HG03565 (cell line): ENCODE results near the gene CAPN14.

Experiments used
- ATAC-seq: cut with Tn5 transposase; IDR thresholded peaks from one replicate; pipeline ENCODE4 v1.9.1; 2021; ENCODE audit warnings: mild to moderate bottlenecking, moderate library complexity; ENCODE audit not compliant: unreplicated experiment

CAPN14 gene

GRCh38 chr2:31142110-31142509 is 75.2 kb downstream of the CAPN14 start:
- no peak for ATAC-seq

DNA sequence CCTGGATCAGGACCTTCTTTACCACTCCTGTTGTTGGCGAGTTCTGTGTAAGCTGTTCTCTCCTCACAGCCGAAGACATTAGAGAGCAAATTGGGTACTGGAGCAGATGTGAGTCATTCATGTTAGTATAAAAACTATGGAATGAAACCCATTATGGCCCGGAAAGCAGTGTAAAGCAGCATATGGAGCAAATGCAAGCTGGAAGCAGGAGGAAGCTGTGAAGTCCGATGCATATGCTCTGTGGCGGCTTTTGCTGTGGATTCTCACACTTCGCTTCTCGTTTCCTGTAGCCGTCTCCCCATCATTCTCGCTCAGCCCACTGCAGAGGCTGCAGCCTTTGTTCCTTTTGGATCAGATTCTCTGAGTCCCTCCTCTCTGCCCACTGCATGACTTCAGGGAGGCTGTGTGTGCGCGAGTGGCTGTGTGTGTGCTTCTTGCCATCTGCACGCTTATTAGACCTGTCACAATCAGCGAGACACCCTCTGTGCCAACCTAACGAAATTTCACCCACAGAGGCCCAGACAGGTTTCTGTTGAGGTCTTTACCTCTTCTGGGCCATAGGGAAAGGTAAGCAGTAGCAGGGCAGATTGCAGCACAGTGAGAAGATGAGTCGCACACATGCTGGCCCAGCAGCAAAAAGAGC is 75.8 kb downstream of the CAPN14 start:
- no peak for ATAC-seq

GRCh38 chr2:31140151-31140550 is 77.2 kb downstream of the CAPN14 start:
- ATAC-seq: no peak

- no peak for ATAC-seq
These were observed 77.6 kb downstream of the CAPN14 start for GRCh38 chr2:31139671-31140070.

DNA sequence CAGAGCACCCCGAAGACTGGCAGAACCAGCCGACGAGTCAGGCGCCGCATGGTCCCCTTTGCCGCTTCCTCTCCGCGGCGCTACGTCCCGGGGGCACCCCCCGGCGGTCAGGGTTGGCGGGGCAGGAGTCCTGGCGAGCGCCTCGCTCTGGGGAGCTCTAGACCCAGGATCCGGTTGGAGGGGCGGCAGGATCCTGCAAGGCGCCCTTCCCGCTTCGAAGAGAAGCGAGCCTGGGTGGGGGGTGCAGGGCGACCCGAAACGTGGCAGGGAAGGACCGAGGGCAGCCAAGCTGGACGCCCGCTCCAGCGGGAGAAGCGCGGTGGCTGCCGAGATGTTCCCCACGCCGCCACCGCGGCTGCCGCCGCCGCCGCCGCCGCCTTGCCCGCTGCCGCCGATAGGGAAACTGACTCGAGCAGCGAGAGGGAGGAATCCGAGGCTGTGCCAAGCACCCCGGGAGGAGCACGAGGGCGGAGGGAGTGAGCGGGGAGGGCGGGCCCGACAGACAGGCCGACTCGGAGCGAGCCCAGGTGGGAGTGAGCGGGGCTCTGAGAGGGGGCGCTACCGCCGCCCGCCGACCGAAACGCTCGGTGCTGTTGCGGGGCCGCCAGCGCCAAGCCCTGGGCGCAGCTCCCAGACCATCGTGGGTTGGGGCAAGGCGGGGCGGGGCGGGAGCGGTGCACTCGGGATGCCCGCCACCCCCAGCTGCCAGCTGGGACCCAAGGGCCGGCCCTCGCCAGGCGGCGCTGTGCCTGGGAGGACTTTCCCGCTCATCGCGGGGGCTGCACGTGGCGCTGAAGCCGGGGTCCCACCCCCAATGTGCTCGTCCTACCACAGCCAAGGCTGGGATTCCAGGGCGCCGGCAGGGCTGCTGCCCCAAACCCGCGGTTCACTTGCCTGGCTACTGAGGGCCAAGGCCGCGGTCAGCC is 79.0 kb downstream of the CAPN14 start, which contains the start of gene GALNT14:
TSS of gene GALNT14 (minus strand) at position 404 of the 926 bp plus-strand sequence. CDS start at position 50, 354 bp downstream.
- ATAC-seq: no peak

DNA sequence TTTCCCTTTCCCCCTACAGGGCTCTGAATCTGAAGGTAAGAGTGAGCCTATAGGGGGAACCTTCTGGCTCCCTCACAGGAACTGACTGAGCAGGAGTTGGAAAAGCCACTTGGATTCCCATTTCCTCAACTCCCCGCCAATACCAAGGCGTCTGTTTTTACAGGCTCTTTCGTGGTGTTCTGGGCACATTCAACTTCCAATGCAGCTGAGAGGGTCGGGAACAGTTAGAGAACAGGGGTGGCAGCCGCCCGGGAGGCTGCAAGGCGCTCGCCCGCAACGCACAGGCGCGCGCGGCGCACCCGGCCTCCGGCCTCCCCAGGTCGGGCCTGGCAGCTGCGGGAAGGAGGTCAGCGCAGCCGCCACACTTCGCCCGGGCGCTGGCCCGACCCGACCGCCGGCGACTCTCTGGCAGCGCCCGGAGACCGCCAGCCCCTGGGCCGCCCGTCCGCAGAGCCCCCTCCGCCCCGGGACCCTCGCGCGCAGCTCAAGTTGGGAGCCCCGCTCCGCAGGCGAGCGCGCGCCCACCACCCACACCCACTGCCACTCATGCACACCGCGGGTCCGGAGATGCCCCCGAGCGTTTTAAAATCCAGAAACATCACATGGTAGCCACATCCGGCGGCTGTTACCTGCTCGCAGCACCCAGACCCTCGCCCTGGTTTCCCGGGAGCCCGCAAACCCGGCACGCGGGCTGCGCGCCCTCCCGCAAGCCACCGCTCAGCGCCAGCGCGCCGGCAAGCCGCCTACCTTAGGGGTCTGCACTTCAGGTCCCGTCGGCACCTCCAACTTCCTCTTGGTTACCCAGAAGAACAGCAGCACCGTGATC is 79.9 kb downstream of the CAPN14 start:
- ATAC-seq: no peak

DNA sequence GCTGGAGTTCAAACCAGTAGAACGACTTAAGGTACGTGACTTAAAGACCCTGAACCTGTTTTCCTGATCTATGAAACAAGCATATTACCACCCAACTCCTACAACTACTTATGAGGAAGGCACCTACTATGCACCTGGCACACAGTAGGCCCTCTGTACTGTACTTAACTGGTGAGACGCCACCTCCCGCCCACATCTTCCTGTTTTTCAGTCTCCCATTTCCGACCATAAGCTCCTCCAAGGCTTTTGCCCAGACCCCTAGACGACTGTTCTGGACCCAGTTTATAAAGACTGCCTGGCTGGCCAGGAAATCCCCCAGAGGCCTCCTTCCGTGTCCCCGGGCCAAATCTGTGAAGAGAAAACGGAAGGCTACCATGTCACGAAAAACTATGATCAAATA is 80.6 kb downstream of the CAPN14 start:
- no peak for ATAC-seq

- ATAC-seq: no peak
These were observed 81.3 kb downstream of the CAPN14 start for GRCh38 chr2:31136000-31136399.

GRCh38 chr2:31134480-31134879 is 82.8 kb downstream of the CAPN14 start:
- ATAC-seq: no peak

DNA sequence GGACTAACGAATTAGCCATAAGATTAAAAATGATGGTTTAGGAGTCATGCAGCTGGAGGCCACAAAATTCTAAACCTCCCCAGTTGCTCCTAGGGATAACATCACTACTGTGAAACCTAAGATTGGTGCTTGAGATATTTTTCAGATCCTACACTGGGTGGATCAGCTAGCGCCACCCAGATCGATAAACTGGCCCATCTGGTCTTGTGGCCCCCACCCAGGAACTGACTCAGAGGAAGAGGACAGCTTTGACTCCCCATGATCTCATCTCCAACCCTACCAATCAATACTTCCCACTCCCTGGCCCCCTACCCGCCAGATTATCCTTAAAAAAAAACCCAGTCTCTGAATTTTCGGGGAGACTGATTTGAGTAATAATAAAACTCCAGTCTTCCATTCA is 84.5 kb downstream of the CAPN14 start:
- ATAC-seq: no peak

DNA sequence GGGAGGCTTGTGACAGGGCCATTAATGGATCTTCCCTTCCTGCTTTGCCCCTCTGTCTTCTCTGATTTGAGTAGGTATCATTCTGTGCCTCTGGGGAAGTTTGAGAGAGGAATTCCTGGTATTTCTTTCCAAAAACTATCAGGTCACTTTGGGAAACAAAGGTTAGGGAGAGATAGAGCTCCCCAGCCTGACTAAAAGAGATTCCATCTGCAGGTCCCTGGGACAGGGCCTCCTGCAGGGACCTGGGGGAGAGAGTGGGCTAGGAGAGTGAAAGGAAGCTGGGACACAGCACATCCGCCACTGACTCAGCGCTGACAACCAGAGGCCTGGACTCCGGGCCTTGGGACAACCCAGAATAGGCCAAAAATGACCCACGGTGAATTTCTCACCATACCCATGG is 85.4 kb downstream of the CAPN14 start:
- no peak for ATAC-seq

GRCh38 chr2:31129375-31130171 is 87.7 kb downstream of the CAPN14 start:
- ATAC-seq: no peak

DNA sequence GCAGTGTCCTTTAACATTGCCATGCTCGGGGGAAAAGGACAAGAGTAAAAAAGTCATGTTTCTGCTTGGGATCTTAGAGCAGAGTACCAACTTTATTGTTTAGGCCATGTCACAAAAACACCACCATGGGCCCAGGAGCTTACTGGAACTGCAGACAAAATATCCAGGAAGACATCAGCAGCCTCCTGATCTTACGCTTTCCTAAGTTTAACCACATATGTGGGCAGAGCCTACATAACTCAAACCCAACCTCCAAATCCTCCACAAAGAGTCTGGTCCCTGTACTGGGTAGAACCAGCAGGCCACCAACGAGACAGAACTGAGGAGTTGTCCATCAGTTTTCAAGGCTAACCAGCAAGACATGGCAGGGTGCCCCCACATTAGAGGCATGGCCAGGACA is 89.4 kb downstream of the CAPN14 start:
- ATAC-seq: no peak

DNA sequence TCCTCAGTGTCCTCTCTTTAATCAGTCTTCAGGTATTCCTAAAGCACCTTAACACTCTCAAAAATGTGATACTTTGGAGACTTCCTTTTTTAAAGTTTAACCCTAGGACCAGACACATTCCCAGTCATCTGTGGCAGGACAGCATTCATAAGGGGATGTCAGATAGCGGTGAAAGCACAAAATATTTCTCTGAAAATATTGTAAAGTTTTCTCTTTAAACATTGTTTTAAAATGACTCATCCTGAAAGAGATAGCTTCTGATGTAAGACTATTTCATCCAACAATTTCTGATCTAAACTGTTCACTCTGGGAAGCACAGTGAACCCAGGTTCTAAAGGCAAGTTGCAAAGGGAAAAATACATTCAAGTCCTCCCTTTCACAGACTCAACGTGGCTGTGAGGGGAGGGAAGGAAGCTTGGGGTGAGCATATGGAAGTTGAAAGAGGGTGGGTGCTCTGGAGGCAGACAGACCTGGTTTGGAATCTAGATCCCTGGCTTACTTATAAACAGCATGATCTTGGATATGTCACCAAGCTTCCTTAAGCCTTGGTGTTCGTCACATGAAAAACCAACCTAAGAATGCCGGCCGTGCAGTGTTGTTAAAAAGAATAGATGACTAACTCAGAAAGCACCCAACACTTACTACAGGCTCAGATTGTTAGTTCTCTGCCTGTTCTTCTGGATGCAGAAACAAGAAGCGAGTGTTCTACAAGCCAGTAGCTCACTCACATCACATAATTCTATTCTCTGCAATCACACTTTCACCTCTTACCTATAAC is 91.2 kb downstream of the CAPN14 start:
- no peak for ATAC-seq

DNA sequence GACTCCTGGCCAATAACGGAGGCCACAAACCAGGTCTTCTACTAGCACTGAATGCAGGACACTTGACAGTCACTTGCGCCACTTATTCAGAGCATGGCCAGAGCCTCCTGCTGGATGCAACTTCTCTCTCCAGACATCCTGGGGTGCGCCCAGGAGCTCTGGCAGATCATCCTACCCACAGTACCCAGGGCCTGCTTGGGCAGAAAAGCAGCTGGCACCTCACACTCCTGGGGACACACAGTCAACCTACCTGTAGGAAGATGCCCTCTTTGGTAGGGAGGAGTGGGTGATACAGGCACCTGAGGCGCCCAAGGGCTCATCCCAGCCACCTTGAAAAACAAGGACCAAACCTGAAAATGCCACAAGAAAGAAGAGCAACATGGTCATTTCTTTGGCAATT is 92.4 kb downstream of the CAPN14 start:
- ATAC-seq: no peak
